Neural crest cell (in vitro differentiated cells): ENCODE data around the gene EPC1. TPM values are rescaled to one million over a fixed set of nuclear protein-coding genes. Genes with fewer than 3 reads are reported as not detected.

Experiments
- DNase-seq: peaks from one replicate; pipeline ENCODE4 v3.0.0; 2021; ENCODE audit warnings: low read depth, mixed read lengths, low spot score
- H3K27ac Mint-ChIP-seq: one replicate; pipeline ENCODE4 v1.8.0; 2021; ENCODE audit warnings: mild to moderate bottlenecking, mixed read lengths; ENCODE audit not compliant: unreplicated experiment
- H3K27me3 Mint-ChIP-seq: 2 replicates; pipeline ENCODE4 v1.8.0; 2021; ENCODE audit warnings: low read depth, mild to moderate bottlenecking, mixed read lengths
- H3K36me3 Mint-ChIP-seq: 2 replicates; pipeline ENCODE4 v1.8.0; 2021; ENCODE audit warnings: low read depth, mild to moderate bottlenecking, mixed read lengths
- H3K4me1 Mint-ChIP-seq: 2 replicates; pipeline ENCODE4 v1.8.0; 2021; ENCODE audit warnings: mixed read lengths
- H3K4me3 Mint-ChIP-seq: one replicate; pipeline ENCODE4 v1.8.0; 2021; ENCODE audit warnings: mild to moderate bottlenecking, mixed read lengths
- H3K9me3 Mint-ChIP-seq: 2 replicates; pipeline ENCODE4 v1.8.0; 2021; ENCODE audit warnings: mixed read lengths
- CTCF ChIP-seq: fragments of 200-600 bp; sonication (generic); conservative IDR thresholded peaks from 2 replicates; pipeline ENCODE4 v1.5.0; 2021; ENCODE audit warnings: antibody characterized with exemption, mild to moderate bottlenecking
- total RNA-seq: library from RNA; stranded (reverse); gene quantifications from 2 replicates; pipeline ENCODE4 v1.2.1, GENCODE V29; 2021

EPC1 gene
- total RNA-seq, 1 donor from 2014 or later = 44.4 TPM

- Mint-ChIP-seq H3K9me3 (peaks cover 3% of the 10 kb centered on the region), H3K4me1 (peaks cover 4% of the 10 kb centered on the region), H3K27me3 (no peaks in the 10 kb centered on the region), H3K4me3 (no peak overlapping the region), H3K36me3 (peaks cover 2% of the 10 kb centered on the region), H3K27ac (no peak overlapping the region)
- no peak for TF ChIP-seq CTCF
- peak; percentile 79 for DNase-seq
These were observed 31.7 kb upstream of the EPC1 start for GRCh38 chr10:32378363-32379317.

- peaks cover 4% of the 10 kb centered on the region for H3K4me1 Mint-ChIP-seq
- peak; percentile 61 for TF ChIP-seq CTCF
- peaks cover 4% of the 10 kb centered on the region for H3K36me3 Mint-ChIP-seq
- H3K9me3 Mint-ChIP-seq = peaks cover 4% of the 10 kb centered on the region
- H3K27me3 Mint-ChIP-seq = no peaks in the 10 kb centered on the region
- H3K27ac Mint-ChIP-seq = no peak overlapping the region
- DNase-seq = no peak
- H3K4me3 Mint-ChIP-seq = no peak overlapping the region
These were observed 30.7 kb upstream of the EPC1 start for GRCh38 chr10:32377458-32378259.

- H3K4me3 Mint-ChIP-seq = peak overlapping the region; percentile 86
- DNase-seq = no peak
- H3K36me3 Mint-ChIP-seq = peaks cover 4% of the 10 kb centered on the region
- no peaks in the 10 kb centered on the region for H3K27me3 Mint-ChIP-seq
- TF ChIP-seq CTCF = no peak
- H3K9me3 Mint-ChIP-seq = peaks cover 4% of the 10 kb centered on the region
- peak overlapping the region; percentile 16 for H3K27ac Mint-ChIP-seq
- H3K4me1 Mint-ChIP-seq = peaks cover 4% of the 10 kb centered on the region
These were observed 29.8 kb upstream of the EPC1 start for GRCh38 chr10:32376771-32377170.

- no peak overlapping the region for H3K27ac Mint-ChIP-seq
- peaks cover 4% of the 10 kb centered on the region for H3K36me3 Mint-ChIP-seq
- no peak for DNase-seq
- H3K27me3 Mint-ChIP-seq = no peaks in the 10 kb centered on the region
- H3K4me1 Mint-ChIP-seq = peaks cover 4% of the 10 kb centered on the region
- TF ChIP-seq CTCF = no peak
- peak overlapping the region; percentile 86 for H3K4me3 Mint-ChIP-seq
- H3K9me3 Mint-ChIP-seq = peaks cover 4% of the 10 kb centered on the region
These were observed 29.1 kb upstream of the EPC1 start for GRCh38 chr10:32376097-32376496.

GRCh38 chr10:32375631-32376030 is 28.7 kb upstream of the EPC1 start:
- TF ChIP-seq CTCF = no peak
- H3K9me3 Mint-ChIP-seq = peaks cover 4% of the 10 kb centered on the region
- DNase-seq = no peak
- peaks cover 4% of the 10 kb centered on the region for H3K36me3 Mint-ChIP-seq
- peaks cover 4% of the 10 kb centered on the region for H3K4me1 Mint-ChIP-seq
- no peak overlapping the region for H3K4me3 Mint-ChIP-seq
- H3K27ac Mint-ChIP-seq = no peak overlapping the region
- H3K27me3 Mint-ChIP-seq = no peaks in the 10 kb centered on the region
